Heart left ventricle (tissue), 16 donors: ENCODE data around the gene LYSMD4. TPM values are rescaled to one million over a fixed set of nuclear protein-coding genes. Genes with fewer than 3 reads are reported as not detected.

Experiments used
- ATAC-seq, 4 donors: fragments of 200-7000 bp; cut with Tn5 transposase; one replicate each; pipeline ENCODE4 v1.9.1; 2020 to 2022; ENCODE audit warnings: moderate library complexity in 4 of 4, mild to moderate bottlenecking in 3 of 4, moderate number of reproducible peaks in 1 of 4
- DNase-seq, 5 donors: peaks; one replicate each; pipeline ENCODE4 v3.0.0-alpha.2; 2020
- H3K27ac ChIP-seq, 12 donors: fragments of 200-600 bp; sonication (generic) in 4 of 12; one replicate each; pipeline versions ENCODE4 v1.5.0 to v1.8.0; 2016 to 2022; ENCODE audit warnings: mild to moderate bottlenecking in 2 of 12
- H3K27me3 ChIP-seq, 9 donors: fragments of 200-600 bp; sonication (generic) in 2 of 9; one replicate each; pipeline versions ENCODE4 v1.5.1 to v1.8.0; 2016 to 2022; ENCODE audit warnings: mild to moderate bottlenecking in 3 of 9
- H3K36me3 ChIP-seq, 9 donors: fragments of 200-600 bp; sonication (generic) in 2 of 9; one replicate each; pipeline versions ENCODE4 v1.5.0 to v1.8.0; 2018 to 2022; ENCODE audit warnings: mild to moderate bottlenecking in 2 of 9
- H3K4me1 ChIP-seq, 12 donors: fragments of 200-600 bp; sonication (generic) in 4 of 12; one replicate each; pipeline versions ENCODE4 v1.5.0 to v1.8.0; 2016 to 2022; ENCODE audit warnings: mild to moderate bottlenecking in 3 of 12
- H3K4me3 ChIP-seq, 12 donors: fragments of 200-600 bp; sonication (generic) in 4 of 12; one replicate each; pipeline versions ENCODE4 v1.5.0 to v1.8.0; 2017 to 2022; ENCODE audit warnings: mild to moderate bottlenecking in 9 of 12, moderate library complexity in 4 of 12
- H3K9me3 ChIP-seq, 12 donors: fragments of 200-600 bp; sonication (generic) in 4 of 12; one replicate each; pipeline versions ENCODE4 v1.5.0 to v1.8.0; 2016 to 2022; ENCODE audit warnings: mild to moderate bottlenecking in 1 of 12
- CTCF ChIP-seq, 12 donors: fragments of 200-600 bp; sonication (generic) in 4 of 12; IDR thresholded peaks; one replicate each; pipeline versions ENCODE4 v1.5.0 to v1.8.0; 2018 to 2022; ENCODE audit warnings: antibody characterized with exemption in 12 of 12, mild to moderate bottlenecking in 5 of 12
- POLR2A ChIP-seq, 2 donors: fragments of 450-650 bp; IDR thresholded peaks; one replicate each; pipeline ENCODE4 v1.6.1; 2017; ENCODE audit warnings: antibody characterized with exemption in 2 of 2, mild to moderate bottlenecking in 2 of 2, moderate library complexity in 2 of 2
- WGBS, 4 donors: extraction: QIAGEN DNeasy Blood & Tissue Kit in 2 of 4; methylation state at CpG; one replicate each; pipeline versions ENCODE4 v1.1.5 to v1.1.7; 2013 to 2018; 5-methylcytosine and 5-hydroxymethylcytosine counted together
- intact Hi-C, 10 donors: fragments of 100-400 bp; cut with DNase I; formaldehyde crosslinking; loops; one replicate each; pipeline versions ENCODE4 v1.11.1 to v1.14.2; 2022
- polyA plus RNA-seq, 2 donors: library from polyadenylated mRNA; stranded (reverse); fragments of 200-250 nt; gene quantifications; one replicate each; pipeline ENCODE4 v1.2.3, GENCODE V29; 2013
- total RNA-seq, 9 donors: library from RNA; depleted of rRNA in 2 of 9; stranded (reverse); fragments of >200 nt in 2 of 9; fragmentation: NEBNext Ultra II Directional in 3 of 9; extraction: Animal tissue kit (Norgen Biotek cat#: 25700) in 3 of 9; gene quantifications; one replicate each; pipeline versions ENCODE4 v1.1.0 to v1.2.4, GENCODE V29; 2016 to 2023
- donor health status: ischemic (EF 13 %, LVEDD 7.1; RV severe dilation, severe dysfunction).
- donor health status: healthy with polysubstance abuse.
- donor health status: DM: no; HTN: yes; CAD: no.
- donor health status: DM: no; HTN: no; CAD: no.
- donor health status: ischemic (EF 25% LVEDD 6.9; RV normal size, moderate dysfunction).
- donor health status: ischemic (EF 25% LVEDD 5.7; RV mildly dilated, moderate dysfunction).
- donor health status: healthy.
- donor health status: DM: yes; HTN: yes; CAD: no.
- donor health status: ischemic (EF 35%, LVEDD 5.7; RV mildly dilated, moderate dysfunction).
- donor health status: nonischemic (EF 11% LVEDD 7.7; RV severe dilation, severe dysfunction).
- donor health status: DM: yes; HTN: yes; CAD: no.
- donor health status: PGD.
- donor health status: ischemic (EF 29% LVEDD 5.4; RV normal size, mild dysfunction).
- donor health status: nonischemic (EF 23%, LVEDD 6.1; RV moderate dilation, normal function).

LYSMD4 gene
- total and polyA plus RNA-seq, 11 donors, result 8.3 to 12.8 (median 10.1) TPM

DNA sequence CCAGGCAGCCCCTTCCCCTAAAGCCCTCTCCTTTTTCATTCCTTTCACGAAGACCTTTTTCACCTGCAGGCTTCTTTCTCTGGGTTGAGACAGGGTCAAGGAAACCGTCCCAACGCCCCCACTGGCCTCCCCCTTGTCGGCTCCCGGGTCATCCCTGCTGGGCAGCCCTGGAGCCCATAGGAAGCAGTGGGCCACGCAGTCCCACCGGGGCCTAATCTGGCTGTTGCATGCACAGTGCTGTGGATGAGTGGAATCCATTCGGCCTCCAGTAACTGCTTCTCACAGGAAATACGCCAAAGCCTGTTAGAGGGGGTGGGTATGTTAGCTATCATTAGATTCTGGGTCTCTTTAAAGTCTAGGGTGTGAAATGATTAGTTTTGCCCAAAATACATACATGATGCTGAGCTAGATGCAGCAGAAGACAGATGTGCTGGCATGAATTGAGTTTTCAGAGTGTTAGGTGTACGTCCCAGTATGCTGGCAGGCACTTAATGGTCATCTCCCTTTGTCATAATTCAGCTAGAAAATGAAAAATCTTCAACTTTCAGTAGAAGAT, 16.6 kb downstream of the LYSMD4 start:
- peak in 3 of 4 donors; percentile 18 to 31 (median 24) for ATAC-seq
- H3K4me3 ChIP-seq, result peak overlapping the region in 7 of 12 donors; percentile 0 to 38 (median 21)

GRCh38 chr15:99712415-99712814, 20.8 kb downstream of the LYSMD4 start:
- Histone ChIP-seq H3K27ac (peak overlapping the region in 8 of 12 donors; percentile 54 to 85 (median 72)), H3K36me3 (peaks cover 0 to 80% (median 54%) of the 10 kb centered on the region in 9 donors), H3K4me3 (no peak overlapping the region), H3K4me1 (peaks cover 19 to 92% (median 64%) of the 10 kb centered on the region in 12 donors), H3K9me3 (no peaks in the 10 kb centered on the region), H3K27me3 (no peaks in the 10 kb centered on the region)
- DNase-seq (no peak), ATAC-seq (no peak)
- intact Hi-C loops, result loop anchor here in 1 of 10 donors (5.0 kb wide), 1 partner anchor 40 kb away; no protein-coding TSS in a partner anchor
- TF ChIP-seq POLR2A (IDR thresholded peaks at IDR 0.05) (no peak), CTCF (IDR thresholded peaks at IDR 0.05) (no peak)
- WGBS, 4 donors, result 64 to 83% (median 70%) methylated on average over 18 of the region's 18 CpGs

More for the DNA sequence above, 16.6 kb downstream of the LYSMD4 start:
- Histone ChIP-seq H3K36me3 (peaks cover 0 to 56% (median 39%) of the 10 kb centered on the region in 9 donors), H3K27ac (peak overlapping the region; percentile 45 to 83 (median 64)), H3K27me3 (no peaks in the 10 kb centered on the region), H3K4me1 (peaks cover 10 to 76% (median 48%) of the 10 kb centered on the region in 12 donors), H3K9me3 (no peaks in the 10 kb centered on the region)
- TF ChIP-seq CTCF (IDR thresholded peaks at IDR 0.05) (no peak), POLR2A (IDR thresholded peaks at IDR 0.05) (no peak)
- 31 to 38% (median 36%) methylated on average over 10 of the region's 10 CpGs for WGBS, 4 donors
- intact Hi-C loops, result no loop called here
- no peak for DNase-seq

- Histone ChIP-seq H3K4me1 (peaks cover 15 to 92% (median 64%) of the 10 kb centered on the region in 12 donors), H3K4me3 (no peak overlapping the region), H3K27me3 (no peaks in the 10 kb centered on the region), H3K27ac (peak overlapping the region in 11 of 12 donors; percentile 12 to 85 (median 73)), H3K36me3 (peaks cover 0 to 86% (median 54%) of the 10 kb centered on the region in 9 donors), H3K9me3 (no peaks in the 10 kb centered on the region)
- no peak for TF ChIP-seq POLR2A (IDR thresholded peaks at IDR 0.05)
- peak; percentile 47 to 60 (median 54) for ATAC-seq
- WGBS, 4 donors, result 44 to 51% (median 46%) methylated on average over 5 of the region's 5 CpGs
- intact Hi-C loops, result loop anchor here in 1 of 10 donors (5.0 kb wide), 1 partner anchor 41 kb away; no protein-coding TSS in a partner anchor
- peak in 3 of 5 donors; percentile 49 to 62 (median 59) for DNase-seq
Measured at GRCh38 chr15:99711625-99712024, 21.6 kb downstream of the LYSMD4 start.

DNA sequence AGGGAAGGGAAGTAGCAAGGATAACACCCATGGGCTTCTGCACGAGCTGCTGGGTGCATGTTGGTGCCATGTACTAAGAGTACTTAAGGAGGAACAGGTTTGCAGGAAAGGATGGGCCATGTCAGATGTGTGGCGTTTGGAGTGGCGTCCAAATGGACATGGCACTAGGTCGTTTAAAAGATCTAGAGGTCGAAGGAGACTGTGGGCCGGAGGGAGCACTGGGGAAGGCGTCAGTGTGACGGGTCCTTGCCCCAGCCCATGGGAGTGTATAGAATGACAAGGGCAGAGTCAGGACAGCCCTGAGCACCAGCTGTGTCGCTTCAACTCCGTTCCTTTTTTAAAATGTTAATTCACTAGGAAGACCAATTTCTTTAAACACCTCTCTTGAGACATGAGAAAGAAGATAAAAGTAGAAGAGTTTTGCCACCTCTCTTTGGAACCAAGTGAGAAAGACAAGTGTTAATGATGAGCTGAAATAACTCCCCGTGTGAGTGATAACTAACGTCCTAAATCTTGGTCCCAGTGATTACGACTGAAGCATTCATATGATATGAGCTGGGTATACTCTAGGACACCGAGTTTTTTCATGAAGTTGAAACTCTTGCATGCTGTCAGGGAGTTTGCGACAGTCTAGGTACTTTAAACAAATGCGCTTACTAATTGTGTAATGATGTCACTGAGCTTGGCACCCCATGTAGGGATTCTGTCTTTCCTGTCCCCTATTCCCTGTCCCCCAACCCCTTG, 23.8 kb downstream of the LYSMD4 start:
- intact Hi-C loops, result loop anchor here in 8 of 10 donors (5.0 to 10.0 kb wide), 7 partner anchors 142 to 422 kb away; partner anchors contain the start of gene MEF2A (in 1 of the 8)
- Histone ChIP-seq H3K27me3 (no peaks in the 10 kb centered on the region), H3K27ac (peak overlapping the region; percentile 17 to 85 (median 76)), H3K36me3 (peaks cover 0 to 73% (median 41%) of the 10 kb centered on the region in 9 donors), H3K9me3 (no peaks in the 10 kb centered on the region), H3K4me1 (peaks cover 10 to 81% (median 58%) of the 10 kb centered on the region in 12 donors), H3K4me3 (no peak overlapping the region)
- 41 to 47% (median 46%) methylated on average over 16 of the region's 16 CpGs for WGBS, 4 donors
- DNase-seq (peak in 1 of 5 donors; percentile 50), ATAC-seq (peak in 3 of 4 donors; percentile 11 to 15 (median 13))
- TF ChIP-seq POLR2A (IDR thresholded peaks at IDR 0.05), result no peak
- TF ChIP-seq CTCF (IDR thresholded peaks at IDR 0.05), result no peak
